ENCODE results near the gene CRAMP1.

DNA sequence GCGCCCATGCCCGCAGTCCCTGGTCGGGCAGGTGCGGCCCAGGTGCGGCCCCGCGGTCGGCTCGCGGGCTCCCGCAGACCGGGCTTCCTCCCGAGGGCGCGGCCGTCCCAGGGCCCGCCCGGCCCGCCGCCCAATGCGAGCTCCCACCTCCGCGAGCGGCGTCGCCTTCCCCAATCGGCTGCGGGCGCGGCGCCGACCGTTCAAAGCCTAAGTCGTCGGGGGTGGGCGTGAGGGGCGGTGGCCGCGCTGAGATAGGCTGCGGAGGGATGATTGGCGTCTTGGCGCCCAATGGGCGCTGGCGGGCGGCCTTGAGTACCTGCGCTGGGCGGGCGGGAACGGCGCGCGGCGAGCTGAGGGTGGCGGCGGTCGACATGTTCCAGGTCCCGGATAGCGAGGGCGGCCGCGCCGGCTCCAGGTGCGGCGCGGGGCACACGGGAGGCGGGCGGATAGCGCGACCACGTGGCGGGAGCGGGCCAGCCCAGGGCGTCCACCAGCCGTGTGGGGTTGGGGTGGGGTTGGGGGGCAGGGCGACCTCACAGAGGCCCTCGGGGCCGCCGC is 65.9 kb downstream of the CRAMP1 start, which contains the start of gene JPT2:
- TF ChIP-seq EZH2 (IDR thresholded peaks at IDR 0.05; ENCODE audit: insufficient read depth, poor library complexity, severe bottlenecking) = no peak
- TF ChIP-seq EZH2phosphoT487 (IDR thresholded peaks at IDR 0.05; ENCODE audit: insufficient read depth, low read depth) = no peak

All from GM23248 (cell line).